Naive thymus-derived CD4-positive, alpha-beta T cell (primary cell): ENCODE results near the gene SEMA3D. TPM values are rescaled to one million over a fixed set of nuclear protein-coding genes. Genes with fewer than 3 reads are reported as not detected.

ENCODE experiments used
- ATAC-seq: fragments of 150-1000 bp; cut with Tn5 transposase; 2 replicates; pipeline ENCODE4 v1.10.0; 2021; ENCODE audit warnings: mild to moderate bottlenecking, moderate library complexity
- CTCF ChIA-PET: fragments of 350-600 bp; sonication (Branson Sonifier 250); formaldehyde crosslinking; loops from one replicate; lab custom pipeline; 2021; ENCODE audit warnings: antibody characterized with exemption; lab: Charles Lee
- POLR2A ChIA-PET: fragments of 350-600 bp; sonication (Branson Sonifier 250); formaldehyde crosslinking; loops from one replicate; lab custom pipeline; 2021; ENCODE audit warnings: antibody characterized with exemption, inconsistent platforms; lab: Charles Lee
- DNase-seq, 9 donors: peaks; one replicate each; pipeline versions ENCODE4 v3.0.0 to v3.0.0-alpha.2; 2020 to 2022; ENCODE audit warnings: mixed read lengths in 1 of 9
- H3K27ac ChIP-seq: one replicate; pipeline ENCODE4 v1.7.0; 2013; ENCODE audit warnings: mild to moderate bottlenecking, low read depth, low read length, moderate library complexity
- H3K27me3 ChIP-seq, 2 donors: one replicate each; pipeline ENCODE4 v1.7.0; 2013; ENCODE audit warnings: low read length in 2 of 2, mild to moderate bottlenecking in 2 of 2, moderate library complexity in 2 of 2; ENCODE audit not compliant: control insufficient read depth in 2 of 2, insufficient read depth in 2 of 2
- H3K36me3 ChIP-seq, 3 experiments: 1 replicate in 2 of 3; 2 replicates in 1 of 3; pipeline ENCODE4 v1.7.0; 2013; ENCODE audit warnings: low read length in 3 of 3, mild to moderate bottlenecking in 3 of 3, moderate library complexity in 1 of 3; ENCODE audit not compliant: insufficient read depth in 3 of 3, control insufficient read depth in 2 of 3
- H3K4me1 ChIP-seq, 2 donors: one replicate each; pipeline ENCODE4 v1.7.0; 2013; ENCODE audit warnings: low read length in 2 of 2, mild to moderate bottlenecking in 2 of 2, moderate library complexity in 1 of 2; ENCODE audit not compliant: control insufficient read depth in 2 of 2, insufficient read depth in 2 of 2
- H3K4me3 ChIP-seq: 2 replicates; pipeline ENCODE4 v1.7.0; 2013; ENCODE audit warnings: mild to moderate bottlenecking, low read length
- H3K9me3 ChIP-seq, 3 experiments: 1 replicate in 2 of 3; 2 replicates in 1 of 3; pipeline ENCODE4 v1.7.0; 2013; ENCODE audit warnings: low read length in 3 of 3; ENCODE audit not compliant: control insufficient read depth in 2 of 3
- H3K27ac Mint-ChIP-seq, 9 donors: one replicate each; pipeline ENCODE4 v1.8.0; 2020 to 2022; ENCODE audit warnings: mixed read lengths in 9 of 9, mild to moderate bottlenecking in 8 of 9, moderate library complexity in 5 of 9, inconsistent platforms in 2 of 9
- H3K27me3 Mint-ChIP-seq, 5 donors: one replicate each; pipeline ENCODE4 v1.8.0; 2021 to 2022; ENCODE audit warnings: mixed read lengths in 5 of 5, mild to moderate bottlenecking in 1 of 5
- H3K36me3 Mint-ChIP-seq, 5 donors: one replicate each; pipeline ENCODE4 v1.8.0; 2020 to 2022; ENCODE audit warnings: mixed read lengths in 5 of 5, mild to moderate bottlenecking in 3 of 5, inconsistent platforms in 1 of 5
- H3K4me1 Mint-ChIP-seq, 7 donors: one replicate each; pipeline ENCODE4 v1.8.0; 2020 to 2022; ENCODE audit warnings: mixed read lengths in 7 of 7, mild to moderate bottlenecking in 3 of 7, inconsistent platforms in 1 of 7
- H3K4me3 Mint-ChIP-seq, 10 donors: one replicate each; pipeline ENCODE4 v1.8.0; 2020 to 2022; ENCODE audit warnings: mild to moderate bottlenecking in 10 of 10, mixed read lengths in 10 of 10, moderate library complexity in 6 of 10, inconsistent platforms in 2 of 10
- H3K9me3 Mint-ChIP-seq, 11 donors: one replicate each; pipeline ENCODE4 v1.8.0; 2020 to 2022; ENCODE audit warnings: mixed read lengths in 11 of 11, mild to moderate bottlenecking in 4 of 11, inconsistent platforms in 1 of 11, moderate library complexity in 1 of 11
- intact Hi-C, 2 donors: fragments of 100-400 bp; cut with micrococcal nuclease; formaldehyde crosslinking; loops; one replicate each; pipeline ENCODE4 v1.15.1; 2023
- polyA plus RNA-seq, 2 donors: library from polyadenylated mRNA; unstranded; fragments of 300-500 nt; fragmentation: Illumina TruSeq; gene quantifications; one replicate each; pipeline ENCODE4 v1.2.3, GENCODE V29; 2021
- total RNA-seq, 6 experiments: library from RNA in 5 of 6; stranded (reverse) in 5 of 6; gene quantifications; 1 replicate in 5 of 6; 2 replicates in 1 of 6; pipeline ENCODE4 v1.2.3 and lab custom pipeline; 2021 to 2026

SEMA3D gene
- total and polyA plus RNA-seq, 7 experiments from 2014 or later: not detected

DNA sequence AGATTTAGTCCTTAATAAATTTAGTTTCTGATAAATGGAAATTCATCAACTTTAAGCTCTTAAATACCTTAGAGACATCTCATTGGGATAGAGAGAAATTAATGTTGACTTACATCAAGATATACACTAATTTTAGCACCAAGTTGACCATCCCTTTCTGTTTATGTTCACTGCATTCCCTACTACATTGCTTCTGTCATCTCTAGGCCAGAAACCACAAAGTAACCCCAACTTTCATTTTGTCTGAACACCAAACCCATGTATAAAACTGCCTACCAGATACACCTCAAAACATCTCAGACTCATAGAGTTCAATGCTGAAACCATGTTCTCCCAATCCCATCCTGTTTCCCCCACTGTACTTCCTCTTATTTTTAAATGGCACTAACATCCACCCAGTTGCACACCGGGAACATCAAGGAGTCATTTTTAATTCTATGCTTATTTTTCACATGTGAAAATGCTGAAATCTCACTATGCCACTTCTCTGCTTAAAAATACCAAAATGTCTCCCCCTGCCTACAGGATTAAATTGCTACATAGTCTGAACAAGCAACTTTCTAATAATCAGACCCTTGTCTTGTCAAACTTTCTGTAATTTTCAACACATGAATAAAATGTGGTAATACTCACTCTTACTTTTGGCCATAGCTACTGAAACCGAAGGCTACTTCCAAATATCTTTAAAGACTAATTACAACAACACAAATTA, 201.6 kb downstream of the SEMA3D start:
- H3K36me3 Mint-ChIP-seq: peaks cover 0 to 3% (median 0%) of the 10 kb centered on the region in 5 donors
- peaks cover 2 to 12% (median 5%) of the 10 kb centered on the region in 5 donors for H3K27me3 Mint-ChIP-seq
- ATAC-seq (no peak), DNase-seq (no peak)
- intact Hi-C loops: no loop called here
- peaks cover 0 to 6% (median 0%) of the 10 kb centered on the region in 11 donors for H3K9me3 Mint-ChIP-seq
- peaks cover 0 to 5% (median 0%) of the 10 kb centered on the region in 7 donors for H3K4me1 Mint-ChIP-seq
- CTCF ChIA-PET: no interaction called here
- H3K27me3 ChIP-seq: no peaks in the 10 kb centered on the region
- H3K4me3 Mint-ChIP-seq: no peak overlapping the region
- no peak overlapping the region for H3K27ac Mint-ChIP-seq
- no peaks in the 10 kb centered on the region for H3K9me3 ChIP-seq
- H3K36me3 ChIP-seq: no peaks in the 10 kb centered on the region
- no peak overlapping the region for H3K27ac ChIP-seq
- POLR2A ChIA-PET: no interaction called here
- H3K4me1 ChIP-seq: no peaks in the 10 kb centered on the region
- no peak overlapping the region for H3K4me3 ChIP-seq

DNA sequence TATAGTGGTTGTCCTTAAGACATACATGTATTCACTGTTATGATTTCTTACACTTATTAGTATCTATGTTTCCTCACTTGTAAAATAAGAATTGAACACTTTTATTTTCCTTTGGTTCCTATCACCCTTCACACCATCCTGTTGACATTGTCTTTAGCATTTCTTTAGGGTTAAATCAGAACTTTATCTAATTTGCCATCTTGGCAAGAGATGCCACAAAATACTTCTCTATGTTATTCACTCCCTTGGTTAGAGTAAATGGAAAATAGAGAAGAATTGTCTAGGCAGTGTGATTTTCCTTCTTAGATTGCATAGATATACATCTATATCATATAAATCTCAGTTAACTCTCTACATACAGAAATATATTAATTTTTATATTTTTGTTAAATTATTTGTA, 204.7 kb downstream of the SEMA3D start:
- H3K4me3 Mint-ChIP-seq: no peak overlapping the region
- H3K4me3 ChIP-seq: no peak overlapping the region
- intact Hi-C loops: no loop called here
- H3K9me3 Mint-ChIP-seq: peaks cover 0 to 6% (median 0%) of the 10 kb centered on the region in 11 donors
- H3K4me1 ChIP-seq: no peaks in the 10 kb centered on the region
- POLR2A ChIA-PET: no interaction called here
- CTCF ChIA-PET: no interaction called here
- H3K4me1 Mint-ChIP-seq: peaks cover 0 to 5% (median 0%) of the 10 kb centered on the region in 7 donors
- ATAC-seq: no peak
- no peaks in the 10 kb centered on the region for H3K27me3 ChIP-seq
- peaks cover 0 to 3% (median 0%) of the 10 kb centered on the region in 5 donors for H3K36me3 Mint-ChIP-seq
- H3K27me3 Mint-ChIP-seq: peaks cover 2 to 12% (median 6%) of the 10 kb centered on the region in 5 donors
- DNase-seq: no peak
- no peak overlapping the region for H3K27ac ChIP-seq
- no peaks in the 10 kb centered on the region for H3K9me3 ChIP-seq
- H3K36me3 ChIP-seq: no peaks in the 10 kb centered on the region
- H3K27ac Mint-ChIP-seq: no peak overlapping the region

DNA sequence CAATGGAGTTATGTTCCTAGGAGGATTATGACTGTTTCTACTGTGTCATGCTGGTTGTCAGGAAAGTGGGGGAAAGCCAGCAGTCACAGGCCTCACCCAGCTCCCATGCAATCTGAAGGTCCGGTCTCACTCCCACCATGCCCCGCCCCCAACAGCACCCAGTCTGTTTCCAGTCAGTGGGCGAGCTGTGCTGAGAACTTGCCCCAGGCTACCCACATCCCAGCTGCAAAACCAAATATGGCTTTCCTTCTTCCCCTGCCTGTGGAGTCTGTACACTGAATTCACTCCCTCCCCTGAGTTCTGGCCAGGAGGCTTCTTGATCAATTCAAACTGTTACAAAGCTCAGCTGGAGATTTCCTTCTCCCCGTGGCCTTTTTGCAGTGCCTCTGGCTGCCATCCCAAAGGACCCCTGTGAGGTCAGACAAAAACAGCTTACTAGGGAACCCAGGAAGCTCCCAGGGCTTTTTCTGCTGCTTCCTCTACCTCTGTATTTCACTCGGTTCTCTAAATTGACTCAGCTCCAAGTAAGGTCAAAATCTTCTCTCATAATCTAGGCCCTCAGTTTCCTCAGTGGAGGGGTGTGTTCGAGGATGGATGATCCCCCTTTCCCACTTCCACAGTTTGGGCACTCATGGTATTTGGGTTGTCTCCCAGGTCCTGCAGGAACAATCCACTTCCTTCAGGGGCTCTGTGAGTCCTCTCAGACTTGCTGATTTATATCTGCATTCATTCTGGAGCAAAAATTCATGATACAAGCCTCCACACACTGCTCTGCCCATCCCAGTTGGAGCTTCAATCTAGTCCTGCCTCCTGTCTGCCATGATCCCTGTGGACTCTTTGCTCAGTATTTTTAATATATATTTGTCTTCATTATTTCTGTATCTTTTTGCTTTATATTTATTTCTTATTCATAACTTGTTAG, 205.5 kb downstream of the SEMA3D start:
- H3K27me3 Mint-ChIP-seq: peaks cover 2 to 12% (median 6%) of the 10 kb centered on the region in 5 donors

DNA sequence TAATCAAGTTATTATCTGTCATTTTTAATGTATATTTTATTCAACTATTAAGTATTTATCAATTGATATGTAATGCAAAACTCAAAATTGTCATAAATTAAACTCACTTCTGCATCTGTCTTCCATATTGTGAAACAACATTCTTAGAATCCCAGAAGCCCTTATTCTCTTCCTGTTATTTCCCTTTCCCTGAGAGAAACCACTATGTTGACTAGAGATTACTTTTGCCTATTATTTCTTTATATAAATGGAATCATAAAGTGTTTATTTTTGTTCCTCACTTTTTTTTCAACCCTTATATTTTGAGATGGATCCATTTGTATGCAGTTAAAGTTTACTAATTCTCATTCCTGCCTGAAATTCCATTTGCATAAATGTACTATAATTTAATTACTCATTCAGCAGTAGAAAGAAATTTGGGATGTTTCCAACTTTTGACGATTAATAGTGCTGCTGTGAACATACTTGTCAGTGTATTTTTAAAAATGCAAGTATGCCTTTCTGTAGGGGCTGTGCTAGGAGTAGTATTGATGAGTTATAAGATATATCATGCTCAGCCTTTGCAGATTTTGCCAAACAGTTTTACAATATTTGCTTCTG, 211.2 kb downstream of the SEMA3D start:
- no peaks in the 10 kb centered on the region for H3K27me3 ChIP-seq
- no peaks in the 10 kb centered on the region for H3K9me3 Mint-ChIP-seq
- intact Hi-C loops: no loop called here
- no peak overlapping the region for H3K27ac Mint-ChIP-seq
- DNase-seq: no peak
- no peaks in the 10 kb centered on the region for H3K4me1 Mint-ChIP-seq
- no peak overlapping the region for H3K27ac ChIP-seq
- no peak for ATAC-seq
- H3K9me3 ChIP-seq: no peaks in the 10 kb centered on the region
- H3K4me3 ChIP-seq: no peak overlapping the region
- ChIA-PET POLR2A (no interaction called here), CTCF (no interaction called here)
- H3K4me1 ChIP-seq: no peaks in the 10 kb centered on the region
- H3K36me3 ChIP-seq: no peaks in the 10 kb centered on the region
- no peaks in the 10 kb centered on the region for H3K36me3 Mint-ChIP-seq
- H3K4me3 Mint-ChIP-seq: no peak overlapping the region
- peaks cover 0 to 4% (median 0%) of the 10 kb centered on the region in 5 donors for H3K27me3 Mint-ChIP-seq

More for the DNA sequence above, 205.5 kb downstream of the SEMA3D start:
- no peak overlapping the region for H3K27ac ChIP-seq
- no peaks in the 10 kb centered on the region for H3K4me1 ChIP-seq
- DNase-seq: no peak
- ATAC-seq: no peak
- ChIA-PET POLR2A (no interaction called here), CTCF (no interaction called here)
- H3K27me3 ChIP-seq: no peaks in the 10 kb centered on the region
- Mint-ChIP-seq H3K27ac (no peak overlapping the region), H3K36me3 (peaks cover 0 to 3% (median 0%) of the 10 kb centered on the region in 5 donors), H3K9me3 (peaks cover 0 to 6% (median 0%) of the 10 kb centered on the region in 11 donors), H3K4me1 (peaks cover 0 to 5% (median 0%) of the 10 kb centered on the region in 7 donors), H3K4me3 (no peak overlapping the region)
- intact Hi-C loops: no loop called here
- H3K9me3 ChIP-seq: no peaks in the 10 kb centered on the region
- no peaks in the 10 kb centered on the region for H3K36me3 ChIP-seq
- no peak overlapping the region for H3K4me3 ChIP-seq

DNA sequence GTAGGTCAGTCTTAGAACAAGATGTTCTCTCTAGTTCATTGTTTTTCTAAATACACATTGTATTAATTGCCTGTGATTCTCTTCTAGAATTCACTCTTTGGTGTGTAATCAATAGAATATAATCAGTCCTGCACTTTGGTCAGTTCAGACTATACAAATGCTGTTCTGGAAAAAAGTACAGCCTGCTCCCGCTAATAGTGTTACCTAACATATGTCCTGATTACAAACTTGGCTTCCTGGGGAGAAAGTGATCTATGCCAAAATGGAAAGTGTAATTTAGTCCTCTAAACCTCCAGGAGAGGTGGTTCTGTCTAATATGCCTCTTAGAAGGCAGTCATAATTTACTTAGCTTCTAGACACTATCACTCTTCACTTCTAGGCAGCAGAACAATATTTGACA, 215.5 kb downstream of the SEMA3D start:
- Histone ChIP-seq H3K4me3 (no peak overlapping the region), H3K27ac (no peak overlapping the region), H3K9me3 (no peaks in the 10 kb centered on the region), H3K36me3 (no peaks in the 10 kb centered on the region), H3K4me1 (no peaks in the 10 kb centered on the region), H3K27me3 (no peaks in the 10 kb centered on the region)
- ATAC-seq (no peak), DNase-seq (no peak)
- H3K4me1 Mint-ChIP-seq: no peaks in the 10 kb centered on the region
- intact Hi-C loops: no loop called here
- H3K36me3 Mint-ChIP-seq: no peaks in the 10 kb centered on the region
- H3K4me3 Mint-ChIP-seq: no peak overlapping the region
- ChIA-PET CTCF (no interaction called here), POLR2A (no interaction called here)
- H3K27ac Mint-ChIP-seq: no peak overlapping the region
- peaks cover 0 to 3% (median 0%) of the 10 kb centered on the region in 5 donors for H3K27me3 Mint-ChIP-seq
- H3K9me3 Mint-ChIP-seq: peaks cover 0 to 2% (median 0%) of the 10 kb centered on the region in 11 donors

DNA sequence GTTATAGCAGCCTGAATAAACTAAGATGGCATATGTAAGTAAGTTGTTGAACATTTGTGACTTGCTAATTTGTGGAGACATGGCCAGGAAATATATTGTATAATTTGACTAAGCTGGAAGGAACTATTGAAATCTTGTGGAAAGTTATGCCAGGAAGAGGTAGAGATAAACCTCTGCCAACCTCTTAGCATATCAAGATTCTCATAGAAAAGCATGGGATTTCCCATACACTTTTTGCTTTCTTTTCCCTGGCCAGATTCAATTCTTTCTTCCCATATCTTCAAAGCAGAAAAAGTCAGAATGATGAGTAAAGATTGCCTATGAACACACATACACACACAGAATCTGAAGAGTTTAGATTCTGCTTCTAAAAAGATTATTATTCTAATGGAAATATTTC, 216.2 kb downstream of the SEMA3D start:
- H3K4me3 ChIP-seq: no peak overlapping the region
- H3K9me3 ChIP-seq: no peaks in the 10 kb centered on the region
- no peak for DNase-seq
- Mint-ChIP-seq H3K36me3 (no peaks in the 10 kb centered on the region), H3K27me3 (peaks cover 0 to 3% (median 0%) of the 10 kb centered on the region in 5 donors), H3K27ac (no peak overlapping the region), H3K4me3 (no peak overlapping the region), H3K4me1 (no peaks in the 10 kb centered on the region), H3K9me3 (peaks cover 0 to 2% (median 0%) of the 10 kb centered on the region in 11 donors)
- no peaks in the 10 kb centered on the region for H3K27me3 ChIP-seq
- H3K4me1 ChIP-seq: no peaks in the 10 kb centered on the region
- ChIA-PET CTCF (no interaction called here), POLR2A (no interaction called here)
- no peaks in the 10 kb centered on the region for H3K36me3 ChIP-seq
- ATAC-seq: no peak
- H3K27ac ChIP-seq: no peak overlapping the region
- intact Hi-C loops: no loop called here
